ENCODE data around the gene PDZD2. TPM values are rescaled to one million over a fixed set of nuclear protein-coding genes. Genes with fewer than 3 reads are reported as not detected.

PDZD2 gene
- polyA plus RNA-seq, 5 donors: 13.6 to 22.4 (median 16.5) TPM

DNA sequence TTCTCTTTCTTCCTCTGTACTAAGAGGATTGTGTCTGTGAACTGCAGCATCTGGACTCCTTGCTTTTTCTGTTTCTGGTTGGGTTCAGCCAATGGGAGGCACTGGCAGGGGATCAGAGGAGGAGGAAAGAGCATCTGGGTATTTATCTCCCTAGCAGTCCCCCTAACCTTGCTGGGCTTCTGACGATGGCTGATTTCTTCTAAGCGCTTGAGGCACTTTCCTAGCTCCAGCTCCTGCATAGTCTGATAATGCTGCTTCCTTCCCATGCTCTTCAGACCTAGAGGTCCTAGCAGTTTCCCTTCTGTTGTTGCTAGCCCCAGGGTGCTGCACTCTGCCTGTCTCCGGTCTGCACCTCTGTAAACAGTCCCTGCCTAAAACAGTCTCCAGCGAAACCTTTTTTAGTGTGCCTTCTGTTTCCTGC, 225.1 kb downstream of the PDZD2 start:
- DNase-seq: no peak

DNA sequence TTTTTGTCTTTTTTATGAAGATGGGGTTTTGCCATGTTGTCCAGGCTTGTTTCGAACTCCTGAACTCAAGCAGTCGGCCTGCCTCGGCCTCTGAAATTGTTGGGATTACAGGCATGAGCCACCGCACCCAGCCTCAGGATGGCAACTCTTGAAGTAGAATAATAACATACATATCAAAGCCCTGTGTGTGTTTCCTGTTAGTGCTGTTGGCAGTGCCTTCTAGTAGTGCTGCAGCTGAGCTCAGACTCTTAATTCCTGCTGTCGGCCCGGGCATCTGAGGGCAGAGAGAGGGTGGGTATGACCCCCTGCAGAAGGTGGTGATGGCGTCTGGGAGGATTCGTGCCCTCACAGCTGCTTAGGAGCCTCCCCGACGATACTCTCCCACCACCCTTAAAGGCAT, 227.2 kb downstream of the PDZD2 start:
- no peak for DNase-seq

DNA sequence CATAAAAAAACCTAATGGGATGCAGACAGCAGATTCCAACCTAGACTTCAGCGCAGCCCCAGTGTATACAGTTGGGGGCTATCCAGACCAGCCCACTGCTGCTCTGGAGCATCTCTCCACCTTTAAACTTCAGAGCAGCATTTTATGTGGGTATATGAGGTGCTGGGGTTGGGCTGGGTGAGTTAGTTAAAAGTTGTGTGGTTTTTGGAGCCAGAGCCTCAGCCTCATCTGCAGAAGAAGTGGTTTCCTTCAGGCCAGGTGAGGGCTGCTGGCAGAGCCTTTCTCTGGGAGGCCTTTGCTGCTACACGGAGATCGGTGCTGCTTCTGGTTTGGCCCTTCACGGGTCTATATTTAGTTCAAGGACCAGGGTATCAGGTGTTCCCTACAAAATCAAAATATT, 228.3 kb downstream of the PDZD2 start:
- no peak for DNase-seq

DNA sequence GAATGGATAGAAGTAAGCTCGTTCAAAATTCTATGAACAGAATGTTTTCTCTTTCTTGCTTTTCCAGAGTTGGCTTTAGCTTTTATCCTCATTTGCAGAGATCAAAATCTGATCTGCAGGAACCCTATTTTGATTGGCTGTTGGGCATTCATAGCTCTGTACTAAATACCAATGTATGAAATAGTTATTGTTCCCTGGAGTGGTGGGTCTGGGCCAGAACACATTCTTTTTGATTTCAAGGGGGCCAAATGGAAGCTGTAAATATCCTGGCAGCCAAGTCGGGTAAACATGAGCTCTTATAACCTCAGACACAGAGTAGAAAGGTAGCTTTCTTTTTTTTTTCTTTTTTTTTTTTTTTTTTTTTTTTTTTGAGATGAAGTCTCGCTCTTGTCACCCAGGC, 241.5 kb downstream of the PDZD2 start:
- DNase-seq: peak in 1 of 2 donors; percentile 14

DNA sequence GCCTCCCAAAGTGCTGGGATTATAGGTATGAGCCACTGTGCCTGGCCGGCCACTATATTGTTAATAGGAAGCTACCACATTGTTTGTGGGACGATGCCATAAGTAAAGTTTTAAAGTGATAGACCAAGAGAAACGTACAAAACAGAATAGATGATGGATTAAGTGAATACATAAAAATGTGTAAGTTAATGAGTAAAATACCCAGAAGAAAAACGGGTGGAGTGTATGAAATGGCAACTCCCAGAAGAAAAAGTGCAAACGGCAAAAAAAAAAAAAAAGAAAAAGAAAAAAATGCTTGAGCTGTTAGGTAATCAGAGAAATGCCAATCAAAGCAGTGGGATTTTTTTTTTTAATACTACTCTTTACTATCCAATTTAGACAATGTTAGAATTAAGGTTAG, 246.0 kb downstream of the PDZD2 start:
- no peak for DNase-seq

DNA sequence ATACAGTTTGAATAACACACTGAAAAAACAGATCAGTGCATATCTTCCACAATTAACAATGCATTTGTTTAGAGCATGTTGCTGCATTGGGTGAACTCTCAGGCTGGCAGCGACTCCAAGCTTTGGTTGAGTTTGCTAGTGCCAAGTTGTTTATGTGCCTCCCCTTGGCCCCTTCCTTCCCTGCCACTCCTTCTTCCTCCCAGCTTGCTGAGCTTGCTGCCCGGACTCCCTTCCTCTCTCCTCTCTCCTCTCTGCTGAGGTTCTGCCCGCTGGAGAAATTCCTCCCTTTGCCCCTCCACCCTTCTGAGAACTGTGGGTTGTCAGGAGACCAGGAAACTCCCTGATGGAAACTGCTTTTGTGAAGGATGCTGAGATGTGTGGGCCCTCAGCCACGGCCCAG, 247.3 kb downstream of the PDZD2 start:
- no peak for DNase-seq

DNA sequence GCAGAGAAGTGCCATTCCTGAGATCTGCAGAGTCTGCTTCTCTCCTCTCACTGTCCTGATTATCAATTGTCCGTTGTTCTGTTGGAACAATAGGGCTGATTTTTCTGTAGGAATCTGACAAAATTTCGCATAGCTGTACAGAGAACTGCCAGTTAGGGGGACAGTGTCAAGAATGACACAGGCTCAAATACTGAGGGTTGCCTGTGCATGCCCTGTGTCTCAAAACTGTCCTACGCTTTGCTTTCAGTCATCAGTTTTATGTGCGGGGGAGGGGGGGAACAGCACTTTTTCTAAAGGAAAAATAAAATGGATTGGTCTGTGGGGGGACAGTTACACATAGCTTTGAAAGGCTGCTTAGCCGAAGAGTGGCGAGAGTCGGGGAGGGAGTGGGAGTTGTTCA, 248.6 kb downstream of the PDZD2 start:
- DNase-seq: no peak

DNA sequence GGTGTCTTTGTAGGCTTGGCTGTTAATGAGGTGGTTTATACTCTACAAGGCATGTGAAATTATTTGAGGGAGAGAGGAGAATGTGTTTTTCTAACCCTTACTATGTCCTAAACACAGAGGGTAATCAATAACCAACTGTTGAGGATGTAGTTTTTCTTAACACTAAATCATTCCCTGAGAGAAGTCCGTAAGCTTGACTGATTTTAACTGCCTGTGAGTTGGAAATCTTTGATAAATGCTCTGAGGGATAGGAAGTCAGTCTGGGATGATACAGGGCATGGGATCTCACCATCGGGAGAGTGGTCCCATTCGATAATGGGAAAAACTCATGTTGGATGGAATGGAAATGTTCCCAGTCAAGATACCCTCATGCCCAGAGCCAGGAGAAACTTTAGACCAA, 249.6 kb downstream of the PDZD2 start:
- DNase-seq: no peak

DNA sequence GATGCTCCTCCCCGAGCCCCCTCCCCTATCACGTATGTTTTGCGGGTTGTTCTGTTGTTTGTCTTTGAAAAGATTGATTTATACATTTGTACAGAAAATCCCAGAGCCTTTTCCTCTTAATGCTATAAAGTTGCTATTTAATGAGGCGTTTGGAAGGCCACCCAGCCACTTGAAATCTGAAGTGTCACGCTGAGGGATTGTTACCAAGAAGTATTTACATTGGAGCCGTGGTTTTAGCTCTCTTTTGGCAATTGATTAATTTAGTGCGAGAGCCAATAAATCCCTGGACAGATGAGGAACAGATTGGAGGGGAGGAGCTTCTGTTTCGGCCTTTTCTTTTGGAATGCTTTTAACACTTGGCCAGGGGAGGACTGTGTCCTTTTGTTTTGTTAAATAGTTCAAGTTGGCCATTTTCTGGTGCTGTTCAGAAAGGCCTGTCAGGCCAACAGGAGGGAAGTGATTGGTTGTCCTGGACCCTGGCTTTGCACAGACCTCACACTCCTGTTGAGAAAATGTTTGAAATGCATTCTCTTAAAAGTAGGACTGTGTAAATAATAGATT, 250.2 kb downstream of the PDZD2 start:
- DNase-seq: peak; percentile 75 to 79

DNA sequence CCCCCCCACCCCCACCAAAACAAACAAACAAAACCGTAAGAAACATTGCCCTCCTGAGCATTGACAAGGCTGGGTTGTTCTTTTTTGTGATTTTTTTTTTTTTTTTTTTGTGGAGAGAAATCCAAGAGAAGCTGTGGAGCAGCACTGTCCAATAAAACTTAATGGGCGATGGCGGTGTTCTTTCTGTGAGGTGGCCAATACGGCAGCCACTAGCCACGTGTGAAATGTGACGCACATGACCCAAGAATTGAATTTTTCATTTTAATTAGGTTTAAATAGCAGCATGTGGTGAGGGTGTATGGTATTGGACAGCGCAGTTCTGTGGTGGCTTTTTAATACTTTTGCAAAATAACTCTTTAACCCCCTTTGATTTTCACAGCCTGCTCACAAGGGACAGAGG, 251.1 kb downstream of the PDZD2 start:
- DNase-seq: no peak

DNA sequence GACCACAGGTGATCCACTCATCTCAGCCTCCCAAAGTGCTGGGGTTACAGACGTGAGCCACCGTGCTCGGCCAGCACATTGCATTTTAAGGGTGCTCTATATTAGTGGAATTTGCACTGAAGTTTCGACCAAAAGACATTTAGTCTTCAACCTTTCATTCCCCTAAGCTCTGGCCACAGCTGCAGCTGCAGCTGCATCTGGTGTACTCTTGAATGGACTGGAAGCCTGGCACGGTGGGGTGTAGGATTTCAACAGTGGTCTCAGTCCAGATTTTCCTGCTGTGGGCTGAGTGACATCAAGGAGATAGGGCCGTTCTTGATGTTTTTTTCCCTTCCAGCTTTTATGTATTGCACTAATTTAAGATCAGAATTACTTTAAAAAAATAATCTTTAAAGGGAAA, 255.2 kb downstream of the PDZD2 start:
- DNase-seq: no peak

DNA sequence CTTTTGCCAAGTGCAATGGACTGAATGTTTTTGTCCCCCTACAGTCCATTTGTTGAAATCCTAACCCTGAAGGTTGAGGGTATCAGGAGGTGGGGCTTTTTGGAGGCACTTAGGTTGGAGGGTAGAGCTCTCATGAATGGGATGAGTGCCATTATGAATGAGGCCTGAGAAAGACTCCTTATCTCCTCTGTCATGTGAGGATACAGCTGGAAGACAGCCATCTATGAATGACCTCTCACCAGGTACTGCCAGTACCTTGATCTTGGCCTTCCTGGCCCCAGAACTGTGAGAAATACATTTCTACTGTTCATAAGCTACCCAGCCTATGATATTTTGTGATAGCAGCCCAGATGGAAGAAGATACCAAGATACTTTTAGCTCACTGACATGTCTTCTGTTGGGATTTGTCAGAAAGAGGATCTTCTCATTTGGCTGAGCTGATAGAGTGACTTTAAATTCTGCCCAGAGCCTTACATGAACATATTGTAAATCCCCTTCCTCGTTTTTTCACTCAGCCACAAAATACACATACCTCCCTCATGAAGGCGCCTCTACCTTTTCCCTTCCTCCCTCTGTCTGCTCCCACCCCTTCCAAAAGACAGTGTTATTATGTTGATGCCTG, 256.4 kb downstream of the PDZD2 start:
- DNase-seq: no peak

DNA sequence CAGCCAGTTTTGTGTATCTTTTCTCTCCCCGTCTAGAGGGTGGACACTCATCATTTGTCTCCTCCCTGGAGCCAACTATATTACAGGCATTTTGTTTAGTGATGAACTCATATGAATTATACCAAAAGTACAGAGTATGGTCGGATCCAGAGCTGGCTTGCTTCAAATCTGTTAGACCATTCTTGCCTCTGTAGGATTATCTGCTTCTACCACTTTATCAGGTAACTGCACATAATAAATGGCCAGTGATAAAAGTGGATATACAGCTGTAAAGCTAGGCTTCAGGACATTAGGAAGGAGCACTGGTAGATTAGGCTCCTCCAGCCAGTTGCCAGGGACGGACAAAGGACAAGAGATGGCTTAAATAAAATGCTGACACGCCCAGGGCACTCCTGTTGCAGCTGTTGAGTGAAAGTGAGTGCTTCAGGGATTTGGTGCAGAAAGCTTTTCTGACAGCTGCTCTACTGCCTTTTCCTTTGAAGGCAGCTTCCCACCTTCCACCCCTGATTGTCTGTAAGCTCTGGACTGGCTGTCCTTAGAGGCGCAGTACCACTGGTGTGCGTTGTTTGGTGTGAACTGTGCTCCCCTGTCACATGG, 259.2 kb downstream of the PDZD2 start:
- DNase-seq: no peak

DNA sequence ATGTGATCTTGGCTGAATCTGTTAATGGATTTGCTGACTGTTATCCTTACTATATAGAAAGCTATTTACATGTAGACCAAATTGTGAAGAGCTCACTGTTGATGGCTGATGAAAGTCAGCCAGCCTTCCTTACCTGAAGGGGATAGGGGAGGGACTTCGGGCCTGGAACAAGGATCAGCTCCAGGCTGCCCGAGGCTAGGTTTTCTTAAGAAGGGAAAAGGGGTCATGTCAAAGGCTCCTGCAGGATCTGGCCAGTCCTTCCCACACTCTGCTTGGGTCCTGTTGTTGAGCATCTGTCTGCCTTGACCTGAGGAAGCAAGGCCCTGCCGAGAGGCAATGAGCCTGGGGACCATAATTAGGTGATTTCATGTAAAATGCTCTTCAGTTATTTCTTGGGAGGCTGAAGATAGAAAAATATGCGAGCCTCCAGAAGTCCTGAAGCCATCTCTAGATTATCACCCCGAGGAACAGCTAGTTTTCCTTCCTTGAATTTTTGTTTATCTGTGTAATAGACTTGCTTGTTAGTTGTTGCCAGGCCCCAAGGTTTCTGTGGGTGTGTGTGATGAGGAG, 261.4 kb downstream of the PDZD2 start:
- no peak for DNase-seq

DNA sequence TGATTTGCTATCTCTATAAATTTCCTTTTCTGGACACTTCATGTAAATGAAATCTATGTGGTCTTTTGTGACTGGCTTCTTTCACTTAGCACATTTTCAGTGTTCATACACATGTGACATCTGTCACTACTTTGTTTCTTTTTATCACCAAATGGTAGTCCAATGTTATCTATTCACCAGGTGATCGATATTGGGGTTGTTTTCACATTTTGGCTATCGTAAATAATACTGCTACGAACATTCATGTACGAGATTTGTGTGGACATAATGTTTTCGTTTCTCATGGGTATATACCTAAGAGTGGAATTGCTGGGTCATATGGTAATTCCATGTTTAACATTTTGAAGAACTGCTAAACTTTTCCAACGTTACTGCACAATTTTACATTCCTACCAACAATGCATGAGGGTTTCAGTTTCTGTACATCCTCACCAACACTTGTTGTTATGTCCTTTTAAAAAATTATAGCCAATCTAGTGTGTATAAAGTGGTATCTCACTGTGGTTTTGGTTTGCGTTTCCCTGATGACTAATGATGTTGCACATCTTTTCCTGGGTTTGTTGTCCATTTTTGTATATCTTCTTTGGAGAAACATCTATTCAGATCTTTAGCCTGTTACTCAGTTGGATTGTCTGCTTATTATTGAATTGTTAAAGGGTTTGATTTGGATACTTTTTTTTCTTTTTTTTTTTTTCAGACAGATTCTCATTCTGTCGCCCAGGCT, 263.0 kb downstream of the PDZD2 start:
- no peak for DNase-seq

DNA sequence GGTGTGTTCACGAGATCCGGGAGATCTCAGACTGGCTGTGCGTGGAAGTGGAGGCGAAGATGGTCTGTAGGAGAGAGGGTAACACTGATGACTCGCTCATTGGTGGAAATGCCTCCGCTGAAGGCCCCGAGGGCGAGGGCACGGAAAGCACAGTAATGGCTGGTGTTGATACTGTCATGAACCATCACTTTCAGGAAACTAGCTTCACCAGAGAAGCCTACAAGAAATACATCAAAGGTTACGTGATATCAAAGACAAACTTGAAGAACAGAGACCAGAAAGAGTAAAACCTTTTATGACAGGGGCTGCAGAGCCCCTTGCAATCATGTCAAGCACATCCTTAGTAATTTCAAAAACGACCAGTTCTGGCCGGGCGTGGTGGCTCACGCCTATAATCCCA, 269.5 kb downstream of the PDZD2 start:
- DNase-seq: no peak

DNA sequence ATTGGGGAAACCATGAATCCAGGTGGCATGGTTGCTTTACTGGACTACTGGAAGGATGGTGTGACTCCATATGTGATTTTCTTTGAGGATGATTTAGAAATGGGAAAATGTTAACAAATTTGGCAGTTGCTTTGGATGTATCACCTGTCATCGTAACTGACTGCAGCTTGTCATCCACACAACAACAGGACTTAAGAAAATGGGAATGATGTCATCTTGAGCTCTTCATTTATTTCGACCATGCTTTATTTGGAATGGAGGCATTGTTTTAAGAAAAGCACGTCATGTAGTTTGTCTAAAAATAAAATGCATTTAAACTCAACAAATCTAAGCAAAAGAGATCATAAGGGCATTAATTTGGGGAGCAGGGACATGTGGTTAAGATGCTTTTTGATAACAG, 270.1 kb downstream of the PDZD2 start:
- no peak for DNase-seq

DNA sequence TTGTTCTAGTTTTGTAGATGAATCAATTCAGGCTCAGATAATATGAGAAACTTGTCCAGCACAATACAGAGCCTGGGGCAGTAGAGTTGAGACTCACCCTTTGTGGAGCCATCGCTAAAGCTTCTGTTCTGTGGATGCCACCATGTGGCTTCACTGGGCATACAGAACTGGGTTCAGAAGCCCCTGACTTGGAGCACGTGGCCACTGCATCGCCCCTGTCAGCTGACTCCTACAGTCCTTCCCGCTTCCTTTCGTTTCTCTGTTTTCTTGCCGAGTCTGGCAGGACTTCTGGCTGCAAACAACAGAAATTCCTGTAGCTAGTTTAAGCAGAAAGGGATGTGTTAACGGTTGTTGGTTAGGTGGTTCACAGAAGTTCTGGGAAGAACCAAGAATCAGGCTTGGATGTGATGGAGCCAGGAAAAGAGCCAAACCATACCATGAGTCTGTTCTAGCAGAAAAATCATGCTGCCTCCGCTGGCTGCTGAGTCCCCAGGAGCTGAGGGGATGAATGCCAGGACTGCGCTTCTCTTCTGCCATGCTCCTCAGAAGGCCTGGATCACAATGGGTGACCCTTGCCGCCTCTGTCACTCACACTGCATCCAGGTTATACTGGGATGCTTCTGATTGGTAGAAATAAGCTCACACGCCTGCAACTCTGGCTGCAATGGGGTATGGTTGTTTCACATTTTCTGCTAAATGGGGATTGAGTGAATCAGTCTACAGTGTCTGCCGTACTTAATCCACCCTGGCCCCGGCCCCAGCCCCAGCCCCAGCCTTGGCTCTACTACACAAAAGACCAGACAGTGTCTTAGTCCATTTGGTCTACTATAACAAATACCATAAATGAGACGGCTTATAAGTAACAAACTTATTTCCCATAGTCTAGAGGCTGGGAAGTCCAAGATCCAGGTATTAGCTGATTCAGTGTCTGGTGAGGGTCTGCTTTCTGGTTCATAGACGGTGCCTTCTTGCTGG, 272.6 kb downstream of the PDZD2 start:
- no peak for DNase-seq

DNA sequence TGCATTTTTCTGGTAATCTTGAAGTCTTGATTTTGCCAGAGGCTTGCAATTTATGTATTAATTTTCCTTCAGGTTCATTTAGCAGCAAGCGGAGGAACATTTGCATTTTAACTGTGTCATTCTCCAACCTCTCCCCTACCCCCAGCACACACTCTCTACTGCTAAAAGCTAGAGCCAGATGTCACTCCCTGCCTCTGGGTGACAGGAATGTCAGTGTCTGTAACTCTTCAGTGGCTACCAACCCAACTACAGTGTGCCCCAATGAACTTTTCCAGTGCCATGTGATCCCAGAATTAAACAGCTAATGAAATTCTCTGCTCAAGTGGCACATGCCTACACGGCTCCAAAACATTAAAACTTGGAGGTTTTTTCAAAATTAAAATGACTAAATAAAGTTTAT, 274.9 kb downstream of the PDZD2 start:
- no peak for DNase-seq

DNA sequence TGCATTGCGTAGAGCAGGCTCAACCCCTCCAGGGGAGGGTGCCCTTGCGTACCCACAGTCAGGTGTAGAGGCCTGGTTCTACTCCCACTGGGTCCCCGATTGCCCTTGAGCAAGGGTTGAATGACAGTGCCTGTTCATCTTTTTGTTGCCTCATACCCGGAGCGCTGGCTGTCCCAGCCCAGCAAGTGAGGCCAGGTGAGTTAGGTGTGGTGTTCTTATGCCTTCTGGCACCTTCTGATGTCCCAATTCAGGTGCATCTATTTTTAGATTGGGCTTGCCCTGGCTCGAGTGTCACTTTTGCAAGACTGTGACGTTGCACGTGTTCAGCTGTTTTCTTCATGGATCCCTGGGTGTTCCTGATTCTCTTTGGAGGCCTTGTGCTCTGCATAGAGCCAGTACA, 277.4 kb downstream of the PDZD2 start:
- DNase-seq: no peak

DNA sequence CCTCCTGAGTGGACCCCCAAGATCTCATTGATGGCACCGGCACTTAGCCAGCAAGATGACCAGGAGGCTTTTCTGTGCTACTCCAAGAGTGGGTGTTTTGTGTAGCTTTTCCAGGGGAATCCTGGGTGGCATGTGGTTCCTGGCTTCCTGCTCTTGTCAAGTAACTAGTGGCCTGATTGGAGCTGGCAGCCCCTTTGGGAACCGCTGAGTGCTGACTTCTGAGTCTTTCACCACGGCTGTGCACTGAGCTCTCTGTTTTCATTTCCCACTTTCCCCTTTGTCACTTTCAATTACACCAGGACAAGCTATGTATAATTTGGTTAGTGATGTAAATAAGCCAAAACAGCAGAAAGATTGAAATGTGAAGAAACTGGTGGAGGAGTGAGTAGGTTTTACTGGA, 279.8 kb downstream of the PDZD2 start:
- no peak for DNase-seq
